ENCODE data around the gene EID1. TPM values are rescaled to one million over a fixed set of nuclear protein-coding genes. Genes with fewer than 3 reads are reported as not detected.
"Not testable (repeated sequence)": the region's sequence is repeated elsewhere in the genome, so short reads cannot be mapped to it uniquely, and the experiment has no call there.

The EID1 gene, protein sequence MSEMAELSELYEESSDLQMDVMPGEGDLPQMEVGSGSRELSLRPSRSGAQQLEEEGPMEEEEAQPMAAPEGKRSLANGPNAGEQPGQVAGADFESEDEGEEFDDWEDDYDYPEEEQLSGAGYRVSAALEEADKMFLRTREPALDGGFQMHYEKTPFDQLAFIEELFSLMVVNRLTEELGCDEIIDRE
- 168 and 202 TPM in 2 replicates for total RNA-seq

- no peaks in the 10 kb centered on the region for H3K27me3 Mint-ChIP-seq (ENCODE audit: low read depth)
- DNase-seq (ENCODE audit: low spot score), result peak; percentile 95
- H3K27ac Mint-ChIP-seq, result peak within 1 kb of the TSS; percentile 95
- peaks cover 42% of the 10 kb centered on the region for H3K36me3 Mint-ChIP-seq (ENCODE audit: low read depth)
- peaks cover 56% of the 10 kb centered on the region for H3K4me1 Mint-ChIP-seq (ENCODE audit: low read depth)
- peak within 1 kb of the TSS; percentile 95 for H3K4me3 Mint-ChIP-seq (ENCODE audit: low read depth)
- H3K9me3 Mint-ChIP-seq, result no peaks in the 10 kb centered on the region
- intact Hi-C loops (cut with micrococcal nuclease), result loop anchor here (1.0 to 5.0 kb wide), 10 partner anchors 16 to 1474 kb away; partner anchors contain the start of genes CEP152, COPS2 and SECISBP2L
Measured at GRCh38 chr15:48877630-48878595, at the start of gene EID1. Gene EID1, plus strand, starts transcription at chr15:48878134. Its CDS starts 43 bp downstream, at chr15:48878177.

- Mint-ChIP-seq H3K4me1 (ENCODE audit: low read depth) (peaks cover 6% of the 10 kb centered on the region), H3K9me3 (peaks cover 13% of the 10 kb centered on the region), H3K36me3 (ENCODE audit: low read depth) (peaks cover 17% of the 10 kb centered on the region), H3K27me3 (ENCODE audit: low read depth) (peaks cover 3% of the 10 kb centered on the region), H3K27ac (no peak overlapping the region), H3K4me3 (ENCODE audit: low read depth) (no peak overlapping the region)
- DNase-seq (ENCODE audit: low spot score), result no peak
- intact Hi-C loops (cut with micrococcal nuclease), result no loop called here
Measured at GRCh38 chr15:48828471-48828870, 49.5 kb upstream of the EID1 start.

DNA sequence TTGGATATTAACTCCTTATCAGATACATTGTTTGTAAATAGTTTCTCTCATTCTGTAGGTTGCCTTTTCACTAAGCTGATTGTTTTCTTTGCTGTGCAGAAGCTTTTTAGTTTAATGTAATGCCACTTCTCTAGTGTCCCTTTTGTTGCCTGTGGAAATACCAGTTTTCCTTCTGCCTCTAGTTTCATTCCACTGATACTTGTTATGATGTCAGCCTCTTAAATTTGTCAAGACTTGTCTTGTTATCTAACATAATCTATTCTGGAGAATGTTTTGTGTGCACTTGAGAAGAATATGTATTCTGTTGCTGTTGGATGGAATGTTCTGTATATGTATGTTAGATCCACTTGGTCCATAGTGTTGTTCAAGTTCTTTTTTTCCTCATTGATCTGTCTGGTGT lies 49.0 kb upstream of the EID1 start:
- peaks cover 17% of the 10 kb centered on the region for H3K9me3 Mint-ChIP-seq
- no peak overlapping the region for H3K27ac Mint-ChIP-seq
- no peak overlapping the region for H3K4me3 Mint-ChIP-seq (ENCODE audit: low read depth)
- intact Hi-C loops (cut with micrococcal nuclease), result no loop called here
- no peak for DNase-seq (ENCODE audit: low spot score)
- H3K4me1 Mint-ChIP-seq (ENCODE audit: low read depth), result peaks cover 6% of the 10 kb centered on the region
- H3K36me3 Mint-ChIP-seq (ENCODE audit: low read depth), result peaks cover 18% of the 10 kb centered on the region
- H3K27me3 Mint-ChIP-seq (ENCODE audit: low read depth), result peaks cover 3% of the 10 kb centered on the region

DNA sequence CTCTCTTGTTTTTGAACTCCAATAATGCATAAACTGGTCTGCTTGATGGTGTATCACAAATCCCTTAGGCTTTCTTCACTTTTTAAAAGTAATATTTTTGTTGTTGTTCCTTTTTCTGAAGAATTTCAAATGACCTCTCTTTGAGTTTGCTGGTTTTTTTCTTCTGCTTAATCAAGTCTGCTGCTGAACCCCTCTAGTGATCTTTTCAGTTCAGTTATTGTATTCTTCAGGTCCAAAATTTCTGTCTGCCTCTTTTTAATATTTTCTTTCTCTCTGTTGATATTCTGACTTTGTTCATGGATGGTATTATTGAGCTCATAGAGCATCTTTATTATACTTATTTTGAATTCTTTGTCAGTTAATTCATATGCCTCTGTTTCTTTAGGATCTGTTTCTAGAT lies 45.3 kb upstream of the EID1 start:
- Mint-ChIP-seq H3K27ac (no peak overlapping the region), H3K27me3 (ENCODE audit: low read depth) (peaks cover 5% of the 10 kb centered on the region), H3K4me1 (ENCODE audit: low read depth) (no peaks in the 10 kb centered on the region), H3K4me3 (ENCODE audit: low read depth) (no peak overlapping the region), H3K9me3 (peaks cover 20% of the 10 kb centered on the region), H3K36me3 (ENCODE audit: low read depth) (peaks cover 17% of the 10 kb centered on the region)
- intact Hi-C loops (cut with micrococcal nuclease), result no loop called here
- no peak for DNase-seq (ENCODE audit: low spot score)

DNA sequence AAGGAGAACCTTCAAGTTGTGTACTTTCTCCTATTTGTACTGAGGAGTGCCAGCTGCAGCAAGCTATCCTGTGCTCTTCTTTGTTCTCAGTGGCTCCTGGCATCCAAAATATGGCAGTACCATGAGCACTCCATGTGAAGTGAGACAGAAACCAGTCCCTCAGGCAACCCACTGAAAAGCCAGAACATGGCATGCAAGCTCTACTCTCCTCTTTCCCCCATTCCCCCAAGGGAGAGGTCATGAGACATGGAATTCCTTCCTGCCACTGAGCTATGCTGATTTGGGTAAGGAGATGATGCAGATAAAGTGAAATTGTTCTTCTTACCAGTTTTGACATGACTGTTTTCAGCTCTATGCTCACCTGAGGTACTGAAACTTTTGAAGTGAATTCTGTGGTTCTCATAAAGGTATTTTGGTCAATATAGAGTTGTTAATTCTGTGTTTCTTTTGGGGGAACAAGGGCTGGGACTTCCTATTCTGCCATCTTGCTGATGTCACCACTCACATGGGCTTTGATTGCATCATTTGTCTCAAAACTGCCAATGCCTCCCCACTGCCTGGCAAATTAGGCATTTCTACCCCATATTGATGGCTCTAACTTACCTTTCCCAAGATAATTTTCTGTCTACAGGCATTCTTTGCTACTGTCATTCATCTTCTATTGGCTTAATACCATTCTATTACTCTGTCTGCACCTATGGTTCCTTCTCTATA lies 44.3 kb upstream of the EID1 start:
- Mint-ChIP-seq H3K36me3 (ENCODE audit: low read depth) (peaks cover 18% of the 10 kb centered on the region), H3K27ac (no peak overlapping the region), H3K4me3 (ENCODE audit: low read depth) (no peak overlapping the region), H3K27me3 (ENCODE audit: low read depth) (peaks cover 5% of the 10 kb centered on the region), H3K4me1 (ENCODE audit: low read depth) (no peaks in the 10 kb centered on the region), H3K9me3 (peaks cover 20% of the 10 kb centered on the region)
- intact Hi-C loops (cut with micrococcal nuclease), result no loop called here
- no peak for DNase-seq (ENCODE audit: low spot score)

- DNase-seq (ENCODE audit: low spot score), result no peak
- Mint-ChIP-seq H3K4me3 (ENCODE audit: low read depth) (no peak overlapping the region), H3K27ac (no peak overlapping the region), H3K27me3 (ENCODE audit: low read depth) (peaks cover 5% of the 10 kb centered on the region), H3K9me3 (peaks cover 20% of the 10 kb centered on the region), H3K36me3 (ENCODE audit: low read depth) (peaks cover 18% of the 10 kb centered on the region), H3K4me1 (ENCODE audit: low read depth) (no peaks in the 10 kb centered on the region)
- intact Hi-C loops (cut with micrococcal nuclease), result no loop called here
Measured at GRCh38 chr15:48834756-48835155, 43.2 kb upstream of the EID1 start.

DNA sequence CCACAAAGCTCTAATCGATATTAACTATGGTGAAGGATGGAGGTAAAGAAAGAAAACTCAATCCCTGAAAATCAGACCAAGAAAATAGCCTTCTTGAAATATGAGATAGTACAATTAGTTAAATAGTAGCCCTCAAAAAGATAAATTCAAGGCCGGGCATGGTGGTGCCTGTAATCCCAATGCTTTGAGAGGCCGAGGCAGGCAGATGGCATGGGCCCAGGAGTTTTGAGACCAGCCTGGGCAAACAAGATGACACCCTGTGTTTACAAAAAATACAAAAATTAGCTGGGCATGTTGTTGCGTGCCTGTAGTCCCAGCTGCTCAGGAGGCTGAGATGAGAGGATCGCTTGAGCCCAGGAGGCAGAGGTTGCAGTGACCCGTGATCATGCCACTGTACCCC lies 35.4 kb upstream of the EID1 start:
- Mint-ChIP-seq H3K27me3 (ENCODE audit: low read depth) (peaks cover 2% of the 10 kb centered on the region), H3K4me3 (ENCODE audit: low read depth) (no peak overlapping the region)

DNA sequence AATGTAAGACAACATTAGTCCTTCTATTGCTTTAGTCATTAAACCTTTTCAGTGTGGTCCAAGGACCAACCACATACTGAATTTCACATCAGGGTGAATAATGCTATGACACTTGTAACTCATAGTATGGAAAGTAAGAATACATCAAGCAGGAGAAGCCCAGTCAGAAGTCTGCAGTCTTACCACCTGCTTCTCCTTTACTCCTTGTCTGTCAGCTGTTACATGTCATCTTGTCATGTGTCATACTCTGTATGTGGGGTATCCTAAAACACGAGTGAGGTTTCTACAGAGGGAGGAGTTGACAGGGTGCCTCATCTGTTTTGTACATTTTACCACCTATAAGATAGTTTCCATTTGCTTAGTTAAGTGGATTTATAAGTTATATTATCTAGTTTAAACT lies 32.8 kb upstream of the EID1 start:
- Mint-ChIP-seq H3K4me3 (ENCODE audit: low read depth) (no peak overlapping the region), H3K27ac (no peak overlapping the region), H3K36me3 (ENCODE audit: low read depth) (peaks cover 5% of the 10 kb centered on the region), H3K9me3 (no peaks in the 10 kb centered on the region), H3K4me1 (ENCODE audit: low read depth) (no peaks in the 10 kb centered on the region), H3K27me3 (ENCODE audit: low read depth) (no peaks in the 10 kb centered on the region)
- no peak for DNase-seq (ENCODE audit: low spot score)
- intact Hi-C loops (cut with micrococcal nuclease), result no loop called here

More for the DNA sequence above, 35.4 kb upstream of the EID1 start:
- intact Hi-C loops (cut with micrococcal nuclease), result no loop called here
- Mint-ChIP-seq H3K4me1 (ENCODE audit: low read depth) (no peaks in the 10 kb centered on the region), H3K27ac (no peak overlapping the region), H3K36me3 (ENCODE audit: low read depth) (peaks cover 2% of the 10 kb centered on the region), H3K9me3 (no peaks in the 10 kb centered on the region)
- no peak for DNase-seq (ENCODE audit: low spot score)

DNA sequence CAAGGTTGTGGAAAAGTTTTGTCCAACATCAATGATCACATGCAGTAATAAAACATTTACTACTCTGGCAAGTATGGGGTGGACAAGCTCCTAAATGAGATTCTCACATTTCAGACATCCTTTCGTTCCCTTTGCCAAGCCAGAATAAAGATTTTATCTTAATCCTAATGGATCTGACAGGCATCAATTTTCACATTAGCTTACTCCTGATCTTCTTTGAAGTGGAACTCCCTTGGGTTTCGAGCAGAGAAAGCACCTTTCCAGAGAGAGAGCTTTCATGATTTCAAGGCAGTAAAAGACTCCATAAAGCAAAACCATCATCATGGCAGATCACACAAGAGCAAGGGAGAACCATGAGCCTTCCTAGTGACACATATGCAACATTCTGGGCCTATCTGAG lies 27.3 kb upstream of the EID1 start:
- no peaks in the 10 kb centered on the region for H3K9me3 Mint-ChIP-seq
- H3K4me1 Mint-ChIP-seq (ENCODE audit: low read depth), result no peaks in the 10 kb centered on the region
- peaks cover 5% of the 10 kb centered on the region for H3K27me3 Mint-ChIP-seq (ENCODE audit: low read depth)
- no peak overlapping the region for H3K27ac Mint-ChIP-seq
- intact Hi-C loops (cut with micrococcal nuclease), result no loop called here
- peaks cover 24% of the 10 kb centered on the region for H3K36me3 Mint-ChIP-seq (ENCODE audit: low read depth)
- DNase-seq (ENCODE audit: low spot score), result no peak
- no peak overlapping the region for H3K4me3 Mint-ChIP-seq (ENCODE audit: low read depth)

DNA sequence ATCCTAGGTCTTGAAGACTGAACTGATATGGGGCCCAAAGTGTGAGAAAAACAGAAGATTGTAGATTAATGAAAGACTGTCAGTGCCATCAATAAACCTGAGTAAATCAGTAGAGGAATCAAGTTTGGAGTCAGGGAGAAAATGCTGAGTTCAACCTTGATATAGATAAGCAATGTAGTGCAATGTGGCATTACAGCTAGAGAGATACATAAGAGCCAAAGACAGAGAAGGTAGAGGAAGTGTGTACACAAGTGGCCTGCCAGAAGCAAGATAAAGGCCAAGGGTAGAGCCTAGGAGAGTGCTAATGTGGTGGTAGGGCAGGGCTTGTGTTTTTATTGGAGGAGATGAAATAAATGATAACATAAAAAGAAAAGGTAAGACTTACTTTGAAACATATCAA lies 26.0 kb upstream of the EID1 start:
- Mint-ChIP-seq H3K27me3 (ENCODE audit: low read depth) (peaks cover 5% of the 10 kb centered on the region), H3K27ac (no peak overlapping the region), H3K4me1 (ENCODE audit: low read depth) (no peaks in the 10 kb centered on the region), H3K4me3 (ENCODE audit: low read depth) (no peak overlapping the region), H3K36me3 (ENCODE audit: low read depth) (peaks cover 24% of the 10 kb centered on the region), H3K9me3 (no peaks in the 10 kb centered on the region)
- intact Hi-C loops (cut with micrococcal nuclease), result no loop called here
- DNase-seq (ENCODE audit: low spot score), result no peak

- peaks cover 20% of the 10 kb centered on the region for H3K36me3 Mint-ChIP-seq (ENCODE audit: low read depth)
- H3K27ac Mint-ChIP-seq; DNase-seq (ENCODE audit: low spot score); H3K4me3 Mint-ChIP-seq (ENCODE audit: low read depth); H3K27me3 Mint-ChIP-seq (ENCODE audit: low read depth); H3K4me1 Mint-ChIP-seq (ENCODE audit: low read depth); intact Hi-C loops (cut with micrococcal nuclease); H3K9me3 Mint-ChIP-seq: not testable (repeated sequence)
Measured at GRCh38 chr15:48854434-48854833, 23.5 kb upstream of the EID1 start.

DNA sequence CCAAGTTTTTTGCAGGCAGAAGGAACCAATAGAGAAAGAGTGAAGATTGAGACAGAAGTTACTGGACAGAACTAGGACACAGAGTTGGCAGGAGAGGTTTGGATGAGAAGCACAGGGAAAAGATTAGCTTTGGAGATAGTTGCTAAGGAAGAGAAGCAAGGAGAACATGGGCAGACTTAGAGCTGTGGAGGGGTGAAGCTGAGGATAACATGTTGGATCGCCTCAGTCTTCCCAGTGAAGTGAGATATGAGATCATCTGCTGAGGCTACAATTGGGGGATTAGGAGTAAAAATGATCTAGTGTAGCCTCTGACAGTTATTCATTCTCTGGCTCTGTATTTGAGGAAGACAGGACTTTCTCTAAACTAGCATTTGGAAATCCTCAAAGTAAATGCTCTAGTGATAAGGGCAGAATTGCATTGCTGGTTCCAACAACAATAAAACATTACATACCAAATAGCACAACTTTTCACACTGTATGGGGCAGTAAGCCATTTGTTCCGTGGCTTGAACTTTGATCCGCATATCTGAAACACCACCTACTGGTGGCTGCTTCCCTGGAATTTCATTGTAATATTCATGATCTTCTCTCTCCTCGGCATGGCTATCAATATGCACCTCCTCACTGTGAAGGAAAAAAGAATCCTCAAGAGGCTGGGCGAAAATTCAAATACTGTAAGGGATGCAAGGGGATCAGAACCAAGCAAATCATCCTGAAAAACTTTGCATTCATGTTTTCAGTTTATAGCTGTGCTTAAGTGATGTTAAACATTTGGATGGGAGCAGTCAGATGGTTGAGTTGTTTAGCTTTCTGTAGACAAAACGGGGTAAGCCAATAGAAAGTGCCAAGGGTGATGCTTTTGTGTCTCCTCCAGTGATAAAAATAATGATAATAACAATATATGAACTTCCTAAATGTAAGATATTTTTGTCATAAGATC lies 22.2 kb upstream of the EID1 start:
- intact Hi-C loops (cut with micrococcal nuclease), result no loop called here
- Mint-ChIP-seq H3K27ac (no peak overlapping the region), H3K4me3 (ENCODE audit: low read depth) (no peak overlapping the region), H3K9me3 (no peaks in the 10 kb centered on the region), H3K36me3 (ENCODE audit: low read depth) (peaks cover 19% of the 10 kb centered on the region), H3K27me3 (ENCODE audit: low read depth) (peaks cover 7% of the 10 kb centered on the region), H3K4me1 (ENCODE audit: low read depth) (peaks cover 9% of the 10 kb centered on the region)
- DNase-seq (ENCODE audit: low spot score), result no peak
